K562 (cell line): ENCODE measurements around the gene BRWD1. TPM values are rescaled to one million over a fixed set of nuclear protein-coding genes. Genes with fewer than 3 reads are reported as not detected.

ENCODE experiments used
- ARID4B ChIP-seq: sonication (generic); formaldehyde crosslinking; IDR thresholded peaks from 2 replicates; pipeline ENCODE4 v1.8.0; 2022; ENCODE audit warnings: mild to moderate bottlenecking, missing genetic modification reagents
- DIDO1 ChIP-seq: fragments of 450-650 bp; IDR thresholded peaks from 2 replicates; pipeline ENCODE4 v1.6.1; 2016; ENCODE audit warnings: low read depth, missing biosample characterization, missing genetic modification characterization
- E2F5 ChIP-seq: sonication (generic); formaldehyde crosslinking; IDR thresholded peaks from 2 replicates; pipeline ENCODE4 v1.8.0; 2022; ENCODE audit warnings: mild to moderate bottlenecking, missing genetic modification reagents
- FOXA1 ChIP-seq: fragments of 450-650 bp; IDR thresholded peaks from 2 replicates; pipeline ENCODE4 v1.6.1; 2016; ENCODE audit warnings: mild to moderate bottlenecking, borderline replicate concordance
- HDAC2 ChIP-seq: fragments of 450-650 bp; IDR thresholded peaks from 2 replicates; pipeline ENCODE4 v1.6.1; 2016; ENCODE audit warnings: mild to moderate bottlenecking
- MBD2 ChIP-seq: sonication (generic); IDR thresholded peaks from 2 replicates; pipeline ENCODE4 v1.6.1; 2016; ENCODE audit warnings: low read depth, borderline replicate concordance
- NR2C1 ChIP-seq, 2 experiments: fragments of 450-650 bp; IDR thresholded peaks; 2 replicates each; pipeline ENCODE4 v1.6.1; 2017; ENCODE audit warnings: mild to moderate bottlenecking in 2 of 2, antibody characterized with exemption in 1 of 2, inconsistent platforms in 1 of 2, missing compliant biosample characterization in 1 of 2, missing genetic modification characterization in 1 of 2
- PHF8 ChIP-seq: fragments of 200-600 bp; sonication (generic); IDR thresholded peaks from 2 replicates; pipeline ENCODE4 v1.6.1; 2012; ENCODE audit warnings: mixed run types, mild to moderate bottlenecking, inconsistent platforms, low read length, moderate library complexity, borderline replicate concordance
- PTRF ChIP-seq: fragments of 450-650 bp; IDR thresholded peaks from 2 replicates; pipeline ENCODE4 v1.6.1; 2016; ENCODE audit warnings: mild to moderate bottlenecking, missing genetic modification characterization, missing compliant biosample characterization
- RAD21 ChIP-seq, 2 experiments: fragments of 250-450 bp in 1 of 2; fragments of 450-650 bp in 1 of 2; sonication (Bioruptor Pico) in 1 of 2; formaldehyde crosslinking in 1 of 2; IDR thresholded peaks in 1 of 2; conservative IDR thresholded peaks in 1 of 2; 2 replicates each; pipeline versions ENCODE4 v1.4.0 to v1.8.0; 2020 to 2022; ENCODE audit warnings: mild to moderate bottlenecking in 2 of 2, moderate library complexity in 1 of 2
- SLC30A9 ChIP-seq: fragments of 250-450 bp; sonication (Bioruptor Pico); IDR thresholded peaks from 2 replicates; pipeline ENCODE4 v1.8.0; 2022; ENCODE audit warnings: mild to moderate bottlenecking, moderate library complexity
- TARDBP ChIP-seq: fragments of 450-650 bp; IDR thresholded peaks from 2 replicates; pipeline ENCODE4 v1.6.1; 2016
- U2AF2 ChIP-seq: fragments of 200-400 bp; formaldehyde crosslinking; optimal IDR thresholded peaks from 2 replicates; pipeline ENCODE3; 2017; ENCODE audit warnings: low read depth, mild to moderate bottlenecking, low read length
- ZBTB1 ChIP-seq: sonication (generic); formaldehyde crosslinking; IDR thresholded peaks from 2 replicates; pipeline ENCODE4 v1.8.1; 2023; ENCODE audit warnings: missing genetic modification reagents, low read depth, mild to moderate bottlenecking, borderline replicate concordance
- ZNF143 ChIP-seq: sonication (generic); formaldehyde crosslinking; IDR thresholded peaks from 2 replicates; pipeline ENCODE4 v1.9.0; 2022; ENCODE audit warnings: mild to moderate bottlenecking, missing genetic modification reagents
- polyA plus RNA-seq, 8 experiments: library from polyadenylated mRNA; depleted of rRNA in 4 of 8; stranded (reverse) in 5 of 8; unstranded in 3 of 8; fragments of >200 nt; fragmentation: Nextera tagmentation in 2 of 8; fragmentation: Illumina TruSeq in 1 of 8; extraction: Ambion mirVana in 2 of 8; extraction: Trizol in 1 of 8; gene quantifications; 2 replicates each; pipeline versions ENCODE4 v1.2.1 to v1.2.3, GENCODE V29; 2011 to 2014; ENCODE audit warnings: inconsistent platforms in 1 of 8, missing spikeins in 1 of 8
- total RNA-seq, 7 experiments: library from RNA; depleted of rRNA in 6 of 7; stranded (reverse); fragments of >200 nt in 6 of 7; fragmentation: Illumina TruSeq in 2 of 7; extraction: Trizol in 2 of 7; gene quantifications; 2 replicates each; pipeline versions ENCODE4 v1.2.1 to v1.2.3, GENCODE V29; 2011 to 2021; ENCODE audit warnings: low replicate concordance in 1 of 7
- TF ChIP-seq, protein P1 (sequence below): sonication (generic); formaldehyde crosslinking; IDR thresholded peaks from 2 replicates; pipeline ENCODE4 v1.8.0; 2022; ENCODE audit warnings: missing genetic modification reagents, mild to moderate bottlenecking, borderline replicate concordance

The BRWD1 gene
- total and polyA plus RNA-seq, 9 of the 15 experiments (the other 6 are each of a cell fraction or from before 2014, with no cell fraction given): 10.1 to 60.2 (median 34.1) TPM

GRCh38 chr21:39348355-39349210, 35.2 kb upstream of the BRWD1 start, which contains the start of gene HMGN1 (continued):
- TF ChIP-seq PTRF (tag) (no peak), FOXA1 (no peak), HDAC2 (no peak), ARID4B (CRISPR knock-in tag) (peak; percentile 65; the same call in 1 of the 2 replicates), DIDO1 (tag) (no peak), ZBTB1 (CRISPR knock-in tag) (0 out of 2 replicates have a peak, but pooled peaks have one; percentile 39), PHF8 (peak; percentile 53; the same call in 1 of the 2 replicates), TARDBP (no peak; the same call in 1 of the 2 replicates), U2AF2 (no peak), NR2C1 (IDR thresholded peaks at IDR 0.05) (no peak), NR2C1 (tag; IDR thresholded peaks at IDR 0.05) (no peak), RAD21 (CRISPR knock-in tag; conservative IDR thresholded peaks at IDR 0.05 in 1 of 2, IDR thresholded peaks at IDR 0.05 in 1 of 2) (peak in 1 of 2 experiments; percentile 47; a peak in 3 of 4 replicates), MBD2 (no peak), SLC30A9 (CRISPR knock-in tag) (no peak), ZNF143 (CRISPR knock-in tag) (no peak), E2F5 (no peak)
- TF ChIP-seq, protein P1, sequence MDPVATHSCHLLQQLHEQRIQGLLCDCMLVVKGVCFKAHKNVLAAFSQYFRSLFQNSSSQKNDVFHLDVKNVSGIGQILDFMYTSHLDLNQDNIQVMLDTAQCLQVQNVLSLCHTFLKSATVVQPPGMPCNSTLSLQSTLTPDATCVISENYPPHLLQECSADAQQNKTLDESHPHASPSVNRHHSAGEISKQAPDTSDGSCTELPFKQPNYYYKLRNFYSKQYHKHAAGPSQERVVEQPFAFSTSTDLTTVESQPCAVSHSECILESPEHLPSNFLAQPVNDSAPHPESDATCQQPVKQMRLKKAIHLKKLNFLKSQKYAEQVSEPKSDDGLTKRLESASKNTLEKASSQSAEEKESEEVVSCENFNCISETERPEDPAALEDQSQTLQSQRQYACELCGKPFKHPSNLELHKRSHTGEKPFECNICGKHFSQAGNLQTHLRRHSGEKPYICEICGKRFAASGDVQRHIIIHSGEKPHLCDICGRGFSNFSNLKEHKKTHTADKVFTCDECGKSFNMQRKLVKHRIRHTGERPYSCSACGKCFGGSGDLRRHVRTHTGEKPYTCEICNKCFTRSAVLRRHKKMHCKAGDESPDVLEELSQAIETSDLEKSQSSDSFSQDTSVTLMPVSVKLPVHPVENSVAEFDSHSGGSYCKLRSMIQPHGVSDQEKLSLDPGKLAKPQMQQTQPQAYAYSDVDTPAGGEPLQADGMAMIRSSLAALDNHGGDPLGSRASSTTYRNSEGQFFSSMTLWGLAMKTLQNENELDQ (CRISPR knock-in tag): no peak
